Neural cell (in vitro differentiated cells): ENCODE data around the gene HDAC4. TPM values are rescaled to one million over a fixed set of nuclear protein-coding genes. Genes with fewer than 3 reads are reported as not detected.

Experiments
- H2AFZ ChIP-seq: fragments of 200-600, 300-800 bp; sonication (generic), shearing (Covaris generic); 2 replicates; pipeline ENCODE4 v1.6.0; 2014; ENCODE audit warnings: low read depth, mild to moderate bottlenecking, antibody characterized with exemption, low read length, moderate library complexity
- H3F3A ChIP-seq: fragments of 200-600 bp; shearing (Covaris generic); 2 replicates; pipeline ENCODE4 v1.6.1; 2016; ENCODE audit warnings: mild to moderate bottlenecking, moderate library complexity, mixed read lengths, antibody characterized with exemption, low read length; ENCODE audit not compliant: insufficient read depth, poor library complexity, severe bottlenecking
- H3K27ac ChIP-seq: fragments of 200-600, 300-800 bp; sonication (generic), shearing (Covaris generic); 2 replicates; pipeline ENCODE4 v1.5.1; 2014; ENCODE audit warnings: mild to moderate bottlenecking, low read length, moderate library complexity
- H3K27me3 ChIP-seq: fragments of 300-800, 200-600 bp; sonication (generic), shearing (Covaris generic); 2 replicates; pipeline ENCODE4 v1.6.0; 2014; ENCODE audit warnings: mild to moderate bottlenecking, low read depth, low read length, moderate library complexity; ENCODE audit not compliant: insufficient read depth
- H3K36me3 ChIP-seq: fragments of 300-800, 200-600 bp; sonication (generic), shearing (Covaris generic); 2 replicates; pipeline ENCODE4 v1.5.1; 2014; ENCODE audit warnings: mild to moderate bottlenecking, antibody characterized with exemption, low read length, moderate library complexity; ENCODE audit not compliant: insufficient read depth
- H3K4me2 ChIP-seq: fragments of 300-800, 200-600 bp; sonication (generic), shearing (Covaris generic); 2 replicates; pipeline ENCODE4 v1.6.0; 2014; ENCODE audit warnings: mild to moderate bottlenecking, low read length
- H3K4me3 ChIP-seq: fragments of 300-800, 200-600 bp; sonication (generic), shearing (Covaris generic); 2 replicates; pipeline ENCODE4 v1.5.1; 2014; ENCODE audit warnings: mild to moderate bottlenecking, low read length, moderate library complexity
- H3K79me2 ChIP-seq: fragments of 200-600 bp; shearing (Covaris generic); replicated peaks from 2 replicates; pipeline ENCODE4 v1.6.0; 2014; ENCODE audit warnings: mild to moderate bottlenecking, low read length, moderate library complexity; ENCODE audit not compliant: insufficient read depth
- H3K9ac ChIP-seq: fragments of 300-800, 200-600 bp; sonication (generic), shearing (Covaris generic); 2 replicates; pipeline ENCODE4 v1.6.1; 2016; ENCODE audit warnings: mild to moderate bottlenecking, low read length, mixed read lengths
- H3K9me2 ChIP-seq: fragments of 200-600 bp; shearing (Covaris generic); 2 replicates; pipeline ENCODE4 v1.6.1; 2016; ENCODE audit warnings: mild to moderate bottlenecking, low read length, mixed read lengths; ENCODE audit not compliant: insufficient read depth
- H3K9me3 ChIP-seq: fragments of 200-600, 300-800 bp; sonication (generic), shearing (Covaris generic); 2 replicates; pipeline ENCODE4 v1.6.1; 2016; ENCODE audit warnings: mild to moderate bottlenecking, mixed run types, low read length, moderate library complexity, mixed read lengths
- H4K20me1 ChIP-seq: fragments of 200-600 bp; shearing (Covaris generic); 2 replicates; pipeline ENCODE4 v1.6.1; 2016; ENCODE audit warnings: mild to moderate bottlenecking, mixed run types; ENCODE audit not compliant: insufficient read depth
- CTCF ChIP-seq: fragments of 450-650 bp; IDR thresholded peaks from 2 replicates; pipeline ENCODE4 v1.5.1; 2014; ENCODE audit warnings: antibody characterized with exemption, mild to moderate bottlenecking, moderate library complexity; ENCODE audit not compliant: poor library complexity, severe bottlenecking
- EP300 ChIP-seq: fragments of 450-650 bp; conservative IDR thresholded peaks from 2 replicates; pipeline ENCODE4 v1.6.1; 2014; ENCODE audit warnings: antibody characterized with exemption, mild to moderate bottlenecking, moderate library complexity; ENCODE audit not compliant: poor library complexity, severe bottlenecking
- EZH2 ChIP-seq: fragments of 200-600, 300-800 bp; shearing (Covaris generic), sonication (generic); IDR thresholded peaks from 2 replicates; pipeline ENCODE4 v1.6.1; 2014; ENCODE audit warnings: antibody characterized with exemption, low read length, borderline replicate concordance, mild to moderate bottlenecking; ENCODE audit not compliant: insufficient read depth, poor library complexity, severe bottlenecking
- MXI1 ChIP-seq: fragments of 450-650 bp; conservative IDR thresholded peaks from 2 replicates; pipeline ENCODE4 v1.6.1; 2014; ENCODE audit warnings: antibody characterized with exemption, mild to moderate bottlenecking; ENCODE audit not compliant: poor library complexity, severe bottlenecking
- POLR2AphosphoS5 ChIP-seq: IDR thresholded peaks from 2 replicates; pipeline ENCODE4 v1.6.1; 2012
- RAD21 ChIP-seq: fragments of 450-650 bp; conservative IDR thresholded peaks from 2 replicates; pipeline ENCODE4 v1.6.1; 2014; ENCODE audit warnings: antibody characterized with exemption, mild to moderate bottlenecking, moderate library complexity
- REST ChIP-seq: IDR thresholded peaks from 2 replicates; pipeline ENCODE4 v1.6.1; 2012; ENCODE audit warnings: borderline replicate concordance
- SMC3 ChIP-seq: fragments of 450-650 bp; conservative IDR thresholded peaks from 2 replicates; pipeline ENCODE4 v1.6.1; 2014; ENCODE audit warnings: antibody characterized with exemption, mild to moderate bottlenecking, moderate library complexity; ENCODE audit not compliant: poor library complexity
- TAF1 ChIP-seq: IDR thresholded peaks from 2 replicates; pipeline ENCODE4 v1.6.1; 2012; ENCODE audit warnings: low read depth
- polyA plus RNA-seq: library from polyadenylated mRNA; depleted of rRNA; stranded (reverse); fragments of >200 nt; gene quantifications from 2 replicates; pipeline ENCODE4 v1.2.3, GENCODE V29; 2014

The HDAC4 gene
- polyA plus RNA-seq, 1 donor from 2014 or later = 3.4 TPM

- Histone ChIP-seq H3K9me3 (no peaks in the 10 kb centered on the region), H3K27me3 (no peaks in the 10 kb centered on the region), H3F3A (no peaks in the 10 kb centered on the region), H3K4me2 (no peak overlapping the region), H3K27ac (no peak overlapping the region), H3K9ac (no peak overlapping the region), H3K9me2 (no peaks in the 10 kb centered on the region), H3K79me2 (no peaks in the 10 kb centered on the region), H4K20me1 (no peaks in the 10 kb centered on the region), H2AFZ (no peak overlapping the region), H3K36me3 (no peaks in the 10 kb centered on the region), H3K4me3 (no peak overlapping the region)
- no peak for TF ChIP-seq POLR2AphosphoS5
- no peak for TF ChIP-seq RAD21
- TF ChIP-seq REST = no peak
- TF ChIP-seq EP300 = no peak
- TF ChIP-seq EZH2 = no peak
- no peak for TF ChIP-seq SMC3
- no peak for TF ChIP-seq MXI1
- no peak for TF ChIP-seq CTCF
- TF ChIP-seq TAF1 = no peak
These were observed 22.7 kb upstream of the HDAC4 start for GRCh38 chr2:239423551-239423950.

- TF ChIP-seq REST (no peak), SMC3 (no peak), EP300 (no peak), RAD21 (no peak), EZH2 (no peak), CTCF (no peak), TAF1 (no peak), POLR2AphosphoS5 (no peak), MXI1 (no peak)
- no peaks in the 10 kb centered on the region for H3K36me3 ChIP-seq
- H3K4me3 ChIP-seq = no peak overlapping the region
- no peaks in the 10 kb centered on the region for H3K9me2 ChIP-seq
- no peaks in the 10 kb centered on the region for H3F3A ChIP-seq
- H4K20me1 ChIP-seq = no peaks in the 10 kb centered on the region
- no peak overlapping the region for H2AFZ ChIP-seq
- H3K9ac ChIP-seq = no peak overlapping the region
- no peak overlapping the region for H3K4me2 ChIP-seq
- no peaks in the 10 kb centered on the region for H3K79me2 ChIP-seq
- no peaks in the 10 kb centered on the region for H3K27me3 ChIP-seq
- no peaks in the 10 kb centered on the region for H3K9me3 ChIP-seq
- no peak overlapping the region for H3K27ac ChIP-seq
These were observed 21.0 kb upstream of the HDAC4 start for GRCh38 chr2:239421851-239422250.
